Central memory CD8-positive, alpha-beta T cell (primary cell): ENCODE results near the gene PRR18.
A peak's percentile ranks its signal among the peaks of the same experiment; 100 is the strongest.

Experiments
- ATAC-seq: fragments of 150-1000 bp; cut with Tn5 transposase; replicated peaks from 2 replicates; pipeline ENCODE4 v1.10.0; 2022; ENCODE audit warnings: mild to moderate bottlenecking, moderate FRiP score, moderate number of reproducible peaks; ENCODE audit not compliant: poor library complexity, severe bottlenecking; ENCODE audit errors: extremely low read depth
- DNase-seq, 2 donors: peaks; one replicate each; pipeline ENCODE4 v3.0.0; 2021; ENCODE audit warnings: low spot score in 2 of 2
- H3K27ac Mint-ChIP-seq: one replicate; pipeline ENCODE4 v1.8.0; 2022; ENCODE audit warnings: low read depth, mild to moderate bottlenecking, moderate library complexity, mixed read lengths
- H3K27me3 Mint-ChIP-seq: one replicate; pipeline ENCODE4 v1.8.0; 2022; ENCODE audit warnings: mixed read lengths
- H3K36me3 Mint-ChIP-seq: one replicate; pipeline ENCODE4 v1.8.0; 2022; ENCODE audit warnings: mild to moderate bottlenecking, moderate library complexity, mixed read lengths; ENCODE audit not compliant: insufficient read depth
- H3K4me1 Mint-ChIP-seq: one replicate; pipeline ENCODE4 v1.8.0; 2022; ENCODE audit warnings: mixed read lengths
- H3K4me3 Mint-ChIP-seq: one replicate; pipeline ENCODE4 v1.8.0; 2022; ENCODE audit warnings: mild to moderate bottlenecking, moderate library complexity, mixed read lengths
- H3K9me3 Mint-ChIP-seq: one replicate; pipeline ENCODE4 v1.8.0; 2022; ENCODE audit warnings: mixed read lengths

Gene PRR18

GRCh38 chr6:166308769-166309589 is 787 bp upstream of the PRR18 start:
- Mint-ChIP-seq H3K36me3 (no peaks in the 10 kb centered on the region), H3K27me3 (peaks cover 48% of the 10 kb centered on the region), H3K4me3 (peak overlapping the region; percentile 52), H3K9me3 (no peaks in the 10 kb centered on the region), H3K27ac (no peak overlapping the region), H3K4me1 (no peaks in the 10 kb centered on the region)
- no peak for ATAC-seq
- DNase-seq: no peak

GRCh38 chr6:166307082-166308032 is 835 bp downstream of the PRR18 start:
- DNase-seq (no peak), ATAC-seq (peak; percentile 44)
- H3K4me3 Mint-ChIP-seq: peak overlapping the region; percentile 51
- no peaks in the 10 kb centered on the region for H3K9me3 Mint-ChIP-seq
- H3K27ac Mint-ChIP-seq: no peak overlapping the region
- no peaks in the 10 kb centered on the region for H3K36me3 Mint-ChIP-seq
- peaks cover 64% of the 10 kb centered on the region for H3K27me3 Mint-ChIP-seq
- no peaks in the 10 kb centered on the region for H3K4me1 Mint-ChIP-seq

GRCh38 chr6:166306378-166307081 is 1.7 kb downstream of the PRR18 start:
- H3K36me3 Mint-ChIP-seq: no peaks in the 10 kb centered on the region
- DNase-seq (no peak), ATAC-seq (no peak)
- H3K4me1 Mint-ChIP-seq: no peaks in the 10 kb centered on the region
- H3K4me3 Mint-ChIP-seq: peak overlapping the region; percentile 51
- no peak overlapping the region for H3K27ac Mint-ChIP-seq
- no peaks in the 10 kb centered on the region for H3K9me3 Mint-ChIP-seq
- H3K27me3 Mint-ChIP-seq: peaks cover 73% of the 10 kb centered on the region

GRCh38 chr6:166305562-166306117 is 2.6 kb downstream of the PRR18 start:
- Mint-ChIP-seq H3K9me3 (no peaks in the 10 kb centered on the region), H3K4me3 (peak overlapping the region; percentile 51), H3K4me1 (no peaks in the 10 kb centered on the region), H3K27me3 (peaks cover 82% of the 10 kb centered on the region), H3K36me3 (no peaks in the 10 kb centered on the region), H3K27ac (no peak overlapping the region)
- ATAC-seq (no peak), DNase-seq (no peak)

GRCh38 chr6:166304106-166304505 is 4.1 kb downstream of the PRR18 start:
- ATAC-seq (no peak), DNase-seq (no peak)
- no peak overlapping the region for H3K27ac Mint-ChIP-seq
- no peaks in the 10 kb centered on the region for H3K4me1 Mint-ChIP-seq
- no peaks in the 10 kb centered on the region for H3K9me3 Mint-ChIP-seq
- no peak overlapping the region for H3K4me3 Mint-ChIP-seq
- no peaks in the 10 kb centered on the region for H3K36me3 Mint-ChIP-seq
- H3K27me3 Mint-ChIP-seq: peaks cover 85% of the 10 kb centered on the region

- no peak for ATAC-seq
- Mint-ChIP-seq H3K9me3 (no peaks in the 10 kb centered on the region), H3K27me3 (peaks cover 97% of the 10 kb centered on the region), H3K4me1 (no peaks in the 10 kb centered on the region), H3K27ac (no peak overlapping the region), H3K4me3 (no peak overlapping the region), H3K36me3 (no peaks in the 10 kb centered on the region)
- no peak for DNase-seq
Measured at GRCh38 chr6:166301611-166302529, 6.3 kb downstream of the PRR18 start.

- no peak overlapping the region for H3K27ac Mint-ChIP-seq
- H3K9me3 Mint-ChIP-seq: no peaks in the 10 kb centered on the region
- H3K36me3 Mint-ChIP-seq: no peaks in the 10 kb centered on the region
- ATAC-seq (no peak), DNase-seq (no peak)
- H3K27me3 Mint-ChIP-seq: peaks cover 90% of the 10 kb centered on the region
- no peak overlapping the region for H3K4me3 Mint-ChIP-seq
- H3K4me1 Mint-ChIP-seq: no peaks in the 10 kb centered on the region
Measured at GRCh38 chr6:166300357-166300987, 7.7 kb downstream of the PRR18 start.

- Mint-ChIP-seq H3K4me1 (no peaks in the 10 kb centered on the region), H3K36me3 (peaks cover 1% of the 10 kb centered on the region), H3K27me3 (peaks cover 70% of the 10 kb centered on the region), H3K27ac (no peak overlapping the region), H3K4me3 (no peak overlapping the region), H3K9me3 (no peaks in the 10 kb centered on the region)
- DNase-seq (no peak), ATAC-seq (no peak)
Measured at GRCh38 chr6:166297606-166298005, 10.6 kb downstream of the PRR18 start.

- no peak overlapping the region for H3K4me3 Mint-ChIP-seq
Measured at GRCh38 chr6:166296035-166296883, 11.9 kb downstream of the PRR18 start.

GRCh38 chr6:166293731-166294584 is 14.2 kb downstream of the PRR18 start:
- DNase-seq: no peak
- no peak overlapping the region for H3K27ac Mint-ChIP-seq
- no peak overlapping the region for H3K4me3 Mint-ChIP-seq
- no peaks in the 10 kb centered on the region for H3K4me1 Mint-ChIP-seq
- peaks cover 1% of the 10 kb centered on the region for H3K36me3 Mint-ChIP-seq
- H3K9me3 Mint-ChIP-seq: no peaks in the 10 kb centered on the region
- no peak for ATAC-seq
- H3K27me3 Mint-ChIP-seq: peaks cover 49% of the 10 kb centered on the region

More at GRCh38 chr6:166296035-166296883, 11.9 kb downstream of the PRR18 start:
- ATAC-seq: no peak
- Mint-ChIP-seq H3K4me1 (no peaks in the 10 kb centered on the region), H3K36me3 (peaks cover 1% of the 10 kb centered on the region), H3K9me3 (no peaks in the 10 kb centered on the region), H3K27me3 (peaks cover 70% of the 10 kb centered on the region), H3K27ac (no peak overlapping the region)
- DNase-seq: no peak
